ENCODE data around the gene GAL3ST1.
"Not testable (repeated sequence)": the region's sequence is repeated elsewhere in the genome, so short reads cannot be mapped to it uniquely, and the experiment has no call there.

GAL3ST1 gene

GRCh38 chr22:30574095-30574981 lies at the start of gene GAL3ST1:
GAL3ST1 (minus strand) TSS chr22:30574665; CDS start chr22:30557392, 17,273 bp downstream.
- DNase-seq (ENCODE audit: low read depth): no peak
- TF ChIP-seq CTCF (IDR thresholded peaks at IDR 0.05; ENCODE audit: control insufficient read depth, insufficient read depth, low read depth, low read length, missing control alignments): no peak
- H3K4me3 ChIP-seq (ENCODE audit: control insufficient read depth, low read depth, low read length): no peak within 1 kb of the TSS

- not testable (repeated sequence) for DNase-seq (ENCODE audit: low read depth); H3K4me3 ChIP-seq (ENCODE audit: control insufficient read depth, low read depth, low read length)
These were observed 45.4 kb upstream of the GAL3ST1 start for GRCh38 chr22:30619909-30620308.

GRCh38 chr22:30617819-30618218 lies 43.4 kb upstream of the GAL3ST1 start:
- H3K4me3 ChIP-seq (ENCODE audit: control insufficient read depth, low read depth, low read length): no peak overlapping the region
- TF ChIP-seq CTCF (IDR thresholded peaks at IDR 0.05; ENCODE audit: control insufficient read depth, insufficient read depth, low read depth, low read length, missing control alignments): no peak
- no peak for DNase-seq (ENCODE audit: low read depth)

DNA sequence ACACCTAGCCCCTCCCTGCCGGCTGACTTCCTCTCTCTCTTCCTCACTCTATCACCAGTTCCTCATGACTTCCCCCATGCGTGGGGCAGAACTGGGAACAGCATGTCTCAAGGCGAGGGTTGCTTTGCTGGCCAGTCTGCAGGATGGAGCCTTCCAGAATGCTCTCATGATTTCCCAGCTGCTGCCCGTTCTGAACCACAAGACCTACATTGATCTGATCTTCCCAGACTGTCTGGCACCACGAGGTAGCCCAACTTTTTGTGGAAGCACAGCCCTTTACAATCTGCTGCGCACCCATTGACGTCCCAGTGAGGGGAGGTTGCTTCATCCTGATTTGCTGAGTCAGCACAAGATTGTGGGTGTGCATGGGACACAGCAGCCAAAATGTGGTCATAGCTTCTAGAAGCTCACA lies 41.1 kb upstream of the GAL3ST1 start:
- DNase-seq (ENCODE audit: low read depth): no peak
- no peak for TF ChIP-seq CTCF (IDR thresholded peaks at IDR 0.05; ENCODE audit: control insufficient read depth, insufficient read depth, low read depth, low read length, missing control alignments)
- H3K4me3 ChIP-seq (ENCODE audit: control insufficient read depth, low read depth, low read length): no peak overlapping the region

- DNase-seq (ENCODE audit: low read depth): no peak
- no peak for TF ChIP-seq CTCF (IDR thresholded peaks at IDR 0.05; ENCODE audit: control insufficient read depth, insufficient read depth, low read depth, low read length, missing control alignments)
These were observed 40.4 kb upstream of the GAL3ST1 start for GRCh38 chr22:30614879-30615278.

GRCh38 chr22:30614268-30614667 lies 39.8 kb upstream of the GAL3ST1 start:
- no peak for TF ChIP-seq CTCF (IDR thresholded peaks at IDR 0.05; ENCODE audit: control insufficient read depth, insufficient read depth, low read depth, low read length, missing control alignments)
- no peak overlapping the region for H3K4me3 ChIP-seq (ENCODE audit: control insufficient read depth, low read depth, low read length)
- DNase-seq (ENCODE audit: low read depth): no peak

More at GRCh38 chr22:30614879-30615278, 40.4 kb upstream of the GAL3ST1 start:
- no peak overlapping the region for H3K4me3 ChIP-seq (ENCODE audit: control insufficient read depth, low read depth, low read length)

DNA sequence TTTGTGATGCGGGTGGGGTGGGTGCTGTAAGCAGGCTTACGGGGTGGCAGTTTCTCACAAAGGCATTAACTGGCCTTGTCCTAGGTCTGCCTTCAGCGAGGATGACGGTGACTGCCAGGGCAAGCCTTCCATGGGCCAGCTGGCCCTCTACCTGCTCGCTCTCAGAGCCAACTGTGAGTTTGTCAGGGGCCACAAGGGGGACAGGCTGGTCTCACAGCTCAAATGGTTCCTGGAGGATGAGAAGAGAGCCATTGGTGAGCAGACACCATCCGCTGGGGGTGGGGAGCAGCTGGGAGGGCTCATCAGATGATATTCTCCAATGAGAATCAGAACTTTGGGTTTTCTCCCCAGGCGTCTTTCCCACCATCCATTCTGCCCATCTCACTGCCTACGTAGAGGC lies 38.3 kb upstream of the GAL3ST1 start:
- H3K4me3 ChIP-seq (ENCODE audit: control insufficient read depth, low read depth, low read length): no peak overlapping the region
- TF ChIP-seq CTCF (IDR thresholded peaks at IDR 0.05; ENCODE audit: control insufficient read depth, insufficient read depth, low read depth, low read length, missing control alignments): no peak
- DNase-seq (ENCODE audit: low read depth): no peak

Data from AG09309 (cell line).